ENCODE data around the gene MYO7B.

Gene MYO7B

GRCh38 chr2:127660291-127660578 lies 124.8 kb downstream of the MYO7B start:
- H3K27ac Mint-ChIP-seq = no peak overlapping the region

GRCh38 chr2:127661072-127661649 lies 125.7 kb downstream of the MYO7B start:
- Mint-ChIP-seq H3K27me3 (peaks cover 29 to 46% of the 10 kb centered on the region in 2 donors), H3K4me3 (no peak overlapping the region), H3K9me3 (no peaks in the 10 kb centered on the region), H3K36me3 (no peaks in the 10 kb centered on the region), H3K4me1 (peaks cover 12 to 30% of the 10 kb centered on the region in 2 donors), H3K27ac (no peak overlapping the region)
- no peak for DNase-seq
- no peak for ATAC-seq (replicated peaks)

More at GRCh38 chr2:127660291-127660578, 124.8 kb downstream of the MYO7B start:
- DNase-seq (no peak), ATAC-seq (replicated peaks) (no peak)
- H3K4me1 Mint-ChIP-seq = peaks cover 12 to 30% of the 10 kb centered on the region in 2 donors
- peaks cover 29 to 39% of the 10 kb centered on the region in 2 donors for H3K27me3 Mint-ChIP-seq
- no peaks in the 10 kb centered on the region for H3K36me3 Mint-ChIP-seq
- H3K4me3 Mint-ChIP-seq = no peak overlapping the region
- H3K9me3 Mint-ChIP-seq = no peaks in the 10 kb centered on the region

DNA sequence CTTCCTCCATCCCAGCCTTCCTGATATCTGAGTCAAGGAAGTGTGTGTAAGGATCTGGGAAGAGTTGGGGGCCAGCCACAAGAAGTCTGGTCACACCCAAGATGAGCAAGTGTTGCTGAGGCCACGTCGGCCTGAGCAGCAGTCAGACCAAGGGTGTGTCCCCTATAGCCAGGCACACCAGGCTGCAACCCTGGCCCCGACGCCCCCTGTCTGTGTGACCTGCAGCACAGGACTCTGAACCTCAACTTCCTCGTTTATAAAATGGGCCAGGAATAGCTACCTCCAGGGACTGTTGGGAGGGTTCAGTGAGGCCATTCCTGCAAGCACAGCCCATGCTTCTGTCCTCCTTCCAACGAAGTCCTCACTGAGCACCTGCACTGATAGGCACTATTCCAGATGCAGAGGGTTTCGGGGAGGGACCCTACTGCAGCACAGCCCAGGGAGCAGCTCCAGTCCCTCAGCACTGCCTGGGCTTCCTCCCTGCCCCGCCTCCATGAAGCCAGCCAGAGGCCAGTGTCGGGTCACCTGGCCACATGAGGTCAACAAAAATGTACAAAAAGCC lies 126.5 kb downstream of the MYO7B start:
- Mint-ChIP-seq H3K27me3 (peaks cover 29 to 53% of the 10 kb centered on the region in 2 donors), H3K4me1 (peaks cover 9 to 27% of the 10 kb centered on the region in 2 donors), H3K36me3 (no peaks in the 10 kb centered on the region), H3K9me3 (no peaks in the 10 kb centered on the region), H3K27ac (no peak overlapping the region), H3K4me3 (no peak overlapping the region)
- DNase-seq (no peak), ATAC-seq (replicated peaks) (no peak)

- Mint-ChIP-seq H3K4me1 (peaks cover 9 to 25% of the 10 kb centered on the region in 2 donors), H3K4me3 (no peak overlapping the region), H3K36me3 (no peaks in the 10 kb centered on the region), H3K27ac (no peak overlapping the region), H3K9me3 (no peaks in the 10 kb centered on the region), H3K27me3 (peaks cover 29 to 53% of the 10 kb centered on the region in 2 donors)
- DNase-seq (no peak), ATAC-seq (replicated peaks) (no peak)
Observed at GRCh38 chr2:127662937-127663565, 127.6 kb downstream of the MYO7B start.

DNA sequence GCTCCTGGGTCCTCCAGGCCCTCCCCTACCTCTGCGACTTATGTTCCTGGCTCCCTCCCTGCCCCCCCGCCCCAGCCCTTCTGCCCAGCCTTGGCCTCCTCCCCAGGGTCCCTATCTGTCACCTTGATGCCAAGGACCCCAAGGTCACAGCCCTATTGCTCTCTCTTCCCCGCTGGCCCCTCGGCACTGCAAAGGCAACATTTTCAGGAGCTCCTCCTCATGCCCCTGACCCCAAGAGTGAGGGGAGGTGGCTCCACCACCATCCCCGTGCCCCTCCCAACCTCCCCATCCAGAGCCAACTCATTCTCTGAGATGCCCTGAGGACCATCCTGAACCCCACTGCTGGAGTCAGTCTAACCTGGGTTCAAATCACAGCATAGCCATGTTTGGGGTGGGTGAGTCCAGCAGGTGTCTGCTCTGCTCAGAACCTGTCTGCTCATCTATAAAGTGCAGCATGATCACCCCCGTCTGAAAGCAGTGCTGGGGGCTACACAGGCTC lies 128.1 kb downstream of the MYO7B start:
- Mint-ChIP-seq H3K9me3 (no peaks in the 10 kb centered on the region), H3K27me3 (peaks cover 29 to 53% of the 10 kb centered on the region in 2 donors), H3K4me3 (no peak overlapping the region), H3K27ac (no peak overlapping the region), H3K36me3 (no peaks in the 10 kb centered on the region), H3K4me1 (peaks cover 9 to 24% of the 10 kb centered on the region in 2 donors)
- DNase-seq (no peak), ATAC-seq (replicated peaks) (no peak)

GRCh38 chr2:127664065-127664894 lies 128.8 kb downstream of the MYO7B start:
- Mint-ChIP-seq H3K4me3 (peak overlapping the region; percentile 32 to 67), H3K27me3 (peaks cover 33 to 59% of the 10 kb centered on the region in 2 donors), H3K27ac (no peak overlapping the region), H3K9me3 (no peaks in the 10 kb centered on the region), H3K4me1 (peaks cover 8 to 18% of the 10 kb centered on the region in 2 donors), H3K36me3 (no peaks in the 10 kb centered on the region)
- ATAC-seq (replicated peaks) = peak; percentile 29 to 34
- no peak for DNase-seq

DNA sequence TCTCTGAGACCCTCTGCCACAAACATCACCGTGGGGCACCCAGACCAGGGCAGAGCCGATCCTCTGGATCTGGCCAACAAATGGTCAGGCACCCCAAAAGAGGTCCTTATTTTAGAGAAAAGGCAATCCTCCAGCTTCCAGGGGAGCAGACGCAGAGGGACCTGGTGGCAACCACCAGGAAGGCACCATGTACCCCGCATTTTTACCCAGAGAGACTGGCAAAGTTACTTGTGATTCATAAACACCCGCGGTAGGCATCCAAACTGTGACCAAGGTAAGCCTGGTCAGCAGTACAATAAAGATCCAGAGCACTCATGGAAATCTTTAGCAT lies 129.4 kb downstream of the MYO7B start:
- H3K27ac Mint-ChIP-seq = no peak overlapping the region
- peaks cover 5 to 12% of the 10 kb centered on the region in 2 donors for H3K4me1 Mint-ChIP-seq
- peaks cover 33 to 59% of the 10 kb centered on the region in 2 donors for H3K27me3 Mint-ChIP-seq
- ATAC-seq (replicated peaks) = no peak
- no peaks in the 10 kb centered on the region for H3K36me3 Mint-ChIP-seq
- DNase-seq = no peak
- no peak overlapping the region for H3K4me3 Mint-ChIP-seq
- no peaks in the 10 kb centered on the region for H3K9me3 Mint-ChIP-seq

DNA sequence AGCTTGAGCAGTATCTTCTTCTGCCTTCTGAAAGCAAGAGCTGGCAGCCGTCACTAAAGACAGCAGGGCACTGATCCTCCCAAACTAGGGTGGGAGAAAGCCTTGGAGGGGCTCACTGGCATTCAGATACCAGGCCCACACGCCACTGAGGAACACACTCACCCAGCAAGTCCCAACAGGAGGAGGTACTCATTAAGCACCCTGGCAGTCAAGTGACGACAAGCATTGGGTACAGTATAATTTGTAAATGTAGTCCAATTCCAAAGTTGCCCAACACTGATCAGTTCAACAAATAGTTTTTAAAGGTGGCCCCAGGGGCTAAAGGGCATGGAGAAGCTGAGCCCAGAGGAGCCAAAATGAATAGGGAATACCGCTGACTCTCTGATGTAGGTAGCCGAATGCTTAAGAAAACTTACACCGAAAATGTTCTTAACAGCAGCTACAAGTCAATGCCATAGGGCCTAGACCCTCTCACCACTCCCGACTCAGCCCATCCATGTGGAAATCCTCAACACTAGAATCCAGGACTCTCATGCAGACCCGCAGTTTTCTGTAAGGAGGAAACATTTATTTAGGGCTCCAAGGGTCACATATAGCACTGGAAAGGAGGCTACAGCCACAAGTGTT lies 129.9 kb downstream of the MYO7B start:
- Mint-ChIP-seq H3K27ac (no peak overlapping the region), H3K4me3 (no peak overlapping the region), H3K36me3 (no peaks in the 10 kb centered on the region), H3K9me3 (no peaks in the 10 kb centered on the region), H3K27me3 (peaks cover 33 to 59% of the 10 kb centered on the region in 2 donors), H3K4me1 (peaks cover 4 to 9% of the 10 kb centered on the region in 2 donors)
- no peak for DNase-seq
- no peak for ATAC-seq (replicated peaks)

- no peak for ATAC-seq (replicated peaks)
- H3K36me3 Mint-ChIP-seq = no peaks in the 10 kb centered on the region
Observed at GRCh38 chr2:127669056-127669455, 133.6 kb downstream of the MYO7B start.

GRCh38 chr2:127670055-127670956 lies 134.8 kb downstream of the MYO7B start:
- Mint-ChIP-seq H3K36me3 (no peaks in the 10 kb centered on the region), H3K27me3 (peaks cover 22 to 43% of the 10 kb centered on the region in 2 donors), H3K27ac (no peak overlapping the region), H3K9me3 (no peaks in the 10 kb centered on the region), H3K4me3 (no peak overlapping the region), H3K4me1 (peaks cover 9 to 10% of the 10 kb centered on the region in 2 donors)
- DNase-seq (no peak), ATAC-seq (replicated peaks) (no peak)

More at GRCh38 chr2:127669056-127669455, 133.6 kb downstream of the MYO7B start:
- Mint-ChIP-seq H3K4me3 (no peak overlapping the region), H3K27me3 (peaks cover 24 to 49% of the 10 kb centered on the region in 2 donors), H3K4me1 (peaks cover 4% of the 10 kb centered on the region in 2 donors), H3K9me3 (no peaks in the 10 kb centered on the region), H3K27ac (no peak overlapping the region)
- DNase-seq = no peak

DNA sequence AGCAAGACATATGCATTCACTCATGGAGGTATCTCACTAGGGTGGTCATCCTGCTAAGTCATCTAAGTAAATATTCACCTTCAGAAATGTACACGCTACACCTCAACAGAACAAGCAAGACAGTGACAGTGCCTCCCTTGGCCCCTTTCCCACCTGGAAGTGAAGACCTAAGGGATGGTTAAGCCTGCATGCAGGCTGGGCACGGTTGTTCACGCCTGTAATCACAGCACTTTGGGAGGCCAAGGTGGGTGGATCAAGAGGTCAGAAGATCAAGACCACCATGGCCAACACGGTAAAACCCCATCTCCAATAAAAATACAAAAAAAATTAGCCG lies 135.4 kb downstream of the MYO7B start:
- Mint-ChIP-seq H3K4me3 (no peak overlapping the region), H3K9me3 (no peaks in the 10 kb centered on the region), H3K27me3 (peaks cover 23 to 40% of the 10 kb centered on the region in 2 donors), H3K36me3 (no peaks in the 10 kb centered on the region), H3K4me1 (peaks cover 10 to 11% of the 10 kb centered on the region in 2 donors), H3K27ac (no peak overlapping the region)
- ATAC-seq (replicated peaks) (no peak), DNase-seq (no peak)

- H3K9me3 Mint-ChIP-seq = no peaks in the 10 kb centered on the region
- H3K4me1 Mint-ChIP-seq = peaks cover 10 to 11% of the 10 kb centered on the region in 2 donors
- H3K27ac Mint-ChIP-seq = no peak overlapping the region
Observed at GRCh38 chr2:127671557-127672302, 136.2 kb downstream of the MYO7B start.

More at GRCh38 chr2:127671557-127672302, 136.2 kb downstream of the MYO7B start:
- Mint-ChIP-seq H3K4me3 (no peak overlapping the region), H3K27me3 (peaks cover 28 to 37% of the 10 kb centered on the region in 2 donors), H3K36me3 (no peaks in the 10 kb centered on the region)
- ATAC-seq (replicated peaks) (no peak), DNase-seq (no peak)

Data from stimulated activated naive B cell treated with anti-CD40 and anti-IgM and Interleukin-4, amounts not matched to agents 10 μg/mL and 1 μg/mL and 100 μg/mL, for 72 hours (primary cell).